ENCODE data around the gene AP3S2.

- TF ChIP-seq ATF3 (IDR thresholded peaks at IDR 0.05) (no peak), TAF1 (conservative IDR thresholded peaks at IDR 0.05) (no peak), CTCF (IDR thresholded peaks at IDR 0.05; ENCODE audit: low read depth, low read length, missing input control) (no peak), RAD21 (IDR thresholded peaks at IDR 0.05) (no peak), MAX (IDR thresholded peaks at IDR 0.05) (no peak), NR2F2 (IDR thresholded peaks at IDR 0.05) (no peak), GABPA (IDR thresholded peaks at IDR 0.05 in 1 of 2, conservative IDR thresholded peaks at IDR 0.05 in 1 of 2) (no peak), REST (IDR thresholded peaks at IDR 0.05) (no peak), YY1 (IDR thresholded peaks at IDR 0.05) (no peak), ZBTB33 (IDR thresholded peaks at IDR 0.05) (no peak), FOXA2 (IDR thresholded peaks at IDR 0.05) (no peak)
Measured at GRCh38 chr15:89909611-89910010, 15.8 kb upstream of the AP3S2 start.
